Activated CD4-positive, alpha-beta T cell treated with anti-CD3 and anti-CD28 coated beads for 1 hour (primary cell): ENCODE measurements around the gene NRGN.

Experiments used
- DNase-seq: peaks from one replicate; pipeline ENCODE4 v3.0.0-alpha.2; 2020

Gene NRGN

GRCh38 chr11:124796312-124796711 is 56.6 kb downstream of the NRGN start:
- no peak for DNase-seq
